Ovary (tissue), 9 donors: ENCODE results near the gene MYO1H. TPM values are rescaled to one million over a fixed set of nuclear protein-coding genes. Genes with fewer than 3 reads are reported as not detected.
"Not testable (repeated sequence)": the region's sequence is repeated elsewhere in the genome, so short reads cannot be mapped to it uniquely, and the experiment has no call there.

Experiments
- DNase-seq, 5 donors: peaks; one replicate each; pipeline ENCODE4 v3.0.0-alpha.2; 2019 to 2020
- H3K27ac ChIP-seq, 2 donors: fragments of 200-600 bp; one replicate each; pipeline versions ENCODE4 v1.5.1 to v1.8.0; 2019 to 2022
- H3K27me3 ChIP-seq: fragments of 200-600 bp; one replicate; pipeline ENCODE4 v1.8.0; 2022
- H3K36me3 ChIP-seq: fragments of 200-600 bp; sonication (generic); one replicate; pipeline ENCODE4 v1.5.1; 2019
- H3K4me1 ChIP-seq: one replicate; pipeline ENCODE4 v1.8.1; 2013; ENCODE audit warnings: mild to moderate bottlenecking, moderate library complexity; ENCODE audit not compliant: insufficient read depth
- H3K4me3 ChIP-seq: fragments of 200-600 bp; sonication (generic); one replicate; pipeline ENCODE4 v1.5.1; 2017
- H3K9me3 ChIP-seq, 2 donors: fragments of 200-600 bp in 1 of 2; sonication (generic) in 1 of 2; one replicate each; pipeline versions ENCODE4 v1.5.1 to v1.8.1; 2013 to 2019; ENCODE audit warnings: mild to moderate bottlenecking in 1 of 2, moderate library complexity in 1 of 2
- CTCF ChIP-seq, 3 donors: fragments of 450-650 bp in 2 of 3; fragments of 200-600 bp in 1 of 3; IDR thresholded peaks; one replicate each; pipeline versions ENCODE4 v1.5.1 to v1.8.0; 2016 to 2022; ENCODE audit warnings: antibody characterized with exemption in 3 of 3, mild to moderate bottlenecking in 1 of 3
- EP300 ChIP-seq: sonication (generic); formaldehyde crosslinking; IDR thresholded peaks from one replicate; pipeline ENCODE4 v1.6.1; 2017; ENCODE audit warnings: antibody characterized with exemption
- POLR2A ChIP-seq: fragments of 450-650 bp; IDR thresholded peaks from one replicate; pipeline ENCODE4 v1.6.1; 2017; ENCODE audit warnings: antibody characterized with exemption, mild to moderate bottlenecking, moderate library complexity
- WGBS, 3 donors: extraction: QIAGEN DNeasy Blood & Tissue Kit in 1 of 3; methylation state at CpG; one replicate each; pipeline versions ENCODE4 v1.1.5 to v1.1.7; 2013 to 2017; 5-methylcytosine and 5-hydroxymethylcytosine counted together
- intact Hi-C, 4 donors: fragments of 100-400 bp; cut with DNase I; formaldehyde crosslinking; loops; one replicate each; pipeline versions ENCODE4 v1.11.0 to v1.15.1; 2022 to 2023
- polyA plus RNA-seq, 2 donors: library from polyadenylated mRNA; stranded (reverse); fragments of 200-250 nt in 1 of 2; fragments of 350-450 nt in 1 of 2; fragmentation: Illumina TruSeq in 1 of 2; extraction: RNeasy Lipid Tissue Mini Kit (QIAGEN cat#74804) in 1 of 2; gene quantifications; one replicate each; pipeline ENCODE4 v1.2.3, GENCODE V29; 2013 to 2014
- total RNA-seq, 7 donors: library from RNA; depleted of rRNA in 2 of 7; stranded (reverse); fragments of >200 nt in 2 of 7; fragmentation: NEBNext Ultra II Directional in 3 of 7; extraction: Animal tissue kit (Norgen Biotek cat#: 25700) in 3 of 7; gene quantifications; one replicate each; pipeline versions ENCODE4 v1.1.0 to v1.2.4, GENCODE V29; 2016 to 2023
- donor health status: DM: no; HTN: no; CAD: no; lungs with moderate emphysema.
- donor health status: DM: no; HTN: no; CAD: no.
- donor health status: Bipolar disorder and iron deficiency.
- donor health status: DM: yes; HTN: yes; CAD: no.
- donor health status: DM: no; HTN: no; CAD: no.
- donor health status: DM: yes; HTN: yes; CAD: no.

MYO1H gene
- total and polyA plus RNA-seq, 9 donors = 0.12 to 0.34 (median 0.12) TPM; not detected in 6

- H3K4me3 ChIP-seq = no peak overlapping the region
- H3K4me1 ChIP-seq = no peaks in the 10 kb centered on the region
- no peaks in the 10 kb centered on the region for H3K9me3 ChIP-seq
- no peak overlapping the region for H3K27ac ChIP-seq
- intact Hi-C loops = loop anchor here in 2 of 4 donors (5.0 to 10.0 kb wide), 3 partner anchors 38 to 156 kb away; partner anchors contain the start of genes KCTD10 (in 1 of the 2) and UBE3B (in 1 of the 2)
- 75 to 80% (median 79%) methylated on average over 6 of the region's 6 CpGs for WGBS, 3 donors
- no peaks in the 10 kb centered on the region for H3K36me3 ChIP-seq
- TF ChIP-seq EP300 = no peak
- TF ChIP-seq CTCF (IDR thresholded peaks at IDR 0.05) = no peak
- TF ChIP-seq POLR2A = no peak
- DNase-seq = no peak
- no peaks in the 10 kb centered on the region for H3K27me3 ChIP-seq
These were observed 91.5 kb downstream of the MYO1H start for GRCh38 chr12:109439181-109439580.

DNA sequence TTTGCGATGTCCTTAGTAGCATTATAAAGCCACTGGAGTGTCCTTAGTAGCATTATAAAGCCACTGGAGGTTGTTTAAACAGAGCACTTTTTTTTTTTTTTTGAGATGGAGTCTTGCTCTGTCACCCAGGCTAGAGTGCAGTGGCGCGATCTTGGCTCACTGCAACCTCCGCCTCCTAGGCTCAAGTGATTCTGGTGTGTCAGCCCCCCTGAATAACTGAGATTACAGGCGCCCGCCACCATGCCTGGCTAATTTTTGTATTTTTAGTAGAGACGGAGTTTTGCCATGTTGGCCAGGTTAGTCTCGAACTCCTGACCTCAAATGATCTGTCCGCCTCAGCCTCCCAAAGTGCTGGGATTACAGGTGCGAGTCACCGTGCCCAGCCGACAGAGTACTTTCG is 92.3 kb downstream of the MYO1H start:
- not testable (repeated sequence) for H3K27me3 ChIP-seq, H3K36me3 ChIP-seq, H3K4me1 ChIP-seq, H3K9me3 ChIP-seq, H3K27ac ChIP-seq, DNase-seq, H3K4me3 ChIP-seq
- 93 to 96% (median 95%) methylated on average over 13 of the region's 13 CpGs for WGBS, 3 donors
- intact Hi-C loops = loop anchor here in 2 of 4 donors (5.0 to 10.0 kb wide), 3 partner anchors 37 to 155 kb away; partner anchors contain the start of genes KCTD10 (in 1 of the 2) and UBE3B (in 1 of the 2)

DNA sequence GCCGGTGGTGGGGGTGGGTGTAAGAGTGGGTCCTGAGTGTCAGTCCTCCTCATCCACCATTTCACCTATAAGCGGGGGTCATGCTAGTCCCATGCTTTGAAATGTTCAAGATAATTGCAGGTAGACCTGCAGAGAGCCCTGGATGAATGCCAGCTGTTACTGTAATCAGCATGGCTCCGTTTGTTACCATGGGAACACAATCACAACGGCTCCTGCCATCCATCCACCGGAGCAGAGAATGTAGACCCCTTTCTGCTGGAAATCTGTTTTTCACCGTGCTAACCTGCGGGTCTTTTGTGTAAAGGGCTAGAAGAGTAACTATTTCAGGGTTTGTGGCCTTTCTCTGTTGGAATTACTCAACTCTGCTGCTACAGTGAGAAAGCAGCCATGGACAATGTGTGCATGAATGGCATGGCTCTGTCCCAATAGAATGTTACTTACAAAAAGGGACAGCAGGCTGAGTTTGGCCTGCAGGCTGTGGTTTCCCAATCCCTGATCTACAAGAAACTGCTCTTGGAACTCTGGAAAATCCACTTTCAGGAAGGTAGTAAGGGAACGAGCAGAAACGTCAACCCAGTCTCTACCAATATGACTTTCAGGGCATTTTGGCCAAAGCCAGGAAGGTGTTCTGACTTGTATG is 93.3 kb downstream of the MYO1H start:
- TF ChIP-seq EP300 (no peak), POLR2A (no peak), CTCF (IDR thresholded peaks at IDR 0.05) (no peak)
- Histone ChIP-seq H3K9me3 (no peaks in the 10 kb centered on the region), H3K27me3 (no peaks in the 10 kb centered on the region), H3K36me3 (no peaks in the 10 kb centered on the region), H3K27ac (no peak overlapping the region), H3K4me1 (no peaks in the 10 kb centered on the region), H3K4me3 (no peak overlapping the region)
- 61 to 68% (median 67%) methylated on average over 9 of the region's 9 CpGs for WGBS, 3 donors
- DNase-seq = no peak
- intact Hi-C loops = no loop called here

- Histone ChIP-seq H3K27me3 (no peaks in the 10 kb centered on the region), H3K4me1 (no peaks in the 10 kb centered on the region), H3K27ac (no peak overlapping the region), H3K36me3 (no peaks in the 10 kb centered on the region), H3K9me3 (no peaks in the 10 kb centered on the region), H3K4me3 (no peak overlapping the region)
- 78 to 84% (median 81%) methylated on average over 5 of the region's 5 CpGs for WGBS, 3 donors
- intact Hi-C loops = no loop called here
- no peak for DNase-seq
- TF ChIP-seq EP300 (no peak), POLR2A (no peak), CTCF (IDR thresholded peaks at IDR 0.05) (no peak)
These were observed 96.1 kb downstream of the MYO1H start for GRCh38 chr12:109443794-109444193.

DNA sequence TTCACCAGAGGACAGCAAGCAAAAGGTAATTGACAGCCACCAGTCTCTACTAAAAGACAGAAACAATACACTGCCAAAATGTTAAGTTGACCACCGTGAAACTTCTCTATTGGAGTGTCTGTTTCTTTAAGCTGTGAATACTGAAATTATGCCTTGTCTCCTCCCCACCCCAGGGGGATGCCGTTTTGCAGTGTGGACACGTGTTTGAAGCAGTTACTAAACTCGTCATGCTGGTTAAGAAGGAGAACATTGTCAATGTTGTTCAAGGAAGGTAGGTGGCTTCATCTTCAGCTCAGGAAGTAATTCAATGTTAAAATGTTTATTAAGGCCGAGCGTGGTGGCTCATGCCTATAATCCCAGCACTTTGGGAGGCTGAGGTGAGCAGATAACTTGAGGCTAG is 96.6 kb downstream of the MYO1H start:
- H3K27ac ChIP-seq = no peak overlapping the region
- no peaks in the 10 kb centered on the region for H3K27me3 ChIP-seq
- intact Hi-C loops = no loop called here
- H3K4me1 ChIP-seq = no peaks in the 10 kb centered on the region
- no peaks in the 10 kb centered on the region for H3K36me3 ChIP-seq
- no peak for TF ChIP-seq POLR2A
- TF ChIP-seq CTCF (IDR thresholded peaks at IDR 0.05) = no peak
- TF ChIP-seq EP300 = no peak
- WGBS, 3 donors = 55 to 67% (median 59%) methylated on average over 6 of the region's 6 CpGs
- no peaks in the 10 kb centered on the region for H3K9me3 ChIP-seq
- no peak overlapping the region for H3K4me3 ChIP-seq
- no peak for DNase-seq
